Stimulated activated CD4-positive, alpha-beta T cell treated with anti-CD3 and anti-CD28 coated beads, Interleukin-1b, Interleukin-23, amount 100 ng/mL, for 1 hour (primary cell): Measurements from ENCODE around the gene DLL3.

Experiments
- DNase-seq, 2 donors: peaks; one replicate each; pipeline ENCODE4 v3.0.0-alpha.2; 2020; ENCODE audit warnings: low read depth in 2 of 2

The DLL3 gene

DNA sequence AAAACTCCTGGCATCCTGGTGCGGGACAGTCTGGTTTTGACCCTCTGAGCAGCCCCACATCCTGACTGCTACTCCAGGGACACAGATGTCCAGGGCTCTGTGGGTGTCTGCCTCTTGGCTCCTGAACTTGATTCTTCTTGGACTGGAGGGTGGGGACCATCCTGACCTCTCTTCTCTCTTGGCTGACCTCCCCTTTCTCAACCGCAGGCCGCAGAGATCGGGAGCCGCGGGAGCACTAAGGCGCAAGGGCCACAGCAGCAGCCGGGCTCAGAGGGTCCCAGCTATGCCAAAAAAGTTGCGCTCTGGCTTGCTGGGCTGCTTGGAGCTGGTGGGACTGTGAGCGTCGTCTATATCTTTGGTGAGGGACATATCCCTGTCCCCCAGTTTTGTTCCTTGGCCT lies 17.1 kb upstream of the DLL3 start:
- no peak for DNase-seq

DNA sequence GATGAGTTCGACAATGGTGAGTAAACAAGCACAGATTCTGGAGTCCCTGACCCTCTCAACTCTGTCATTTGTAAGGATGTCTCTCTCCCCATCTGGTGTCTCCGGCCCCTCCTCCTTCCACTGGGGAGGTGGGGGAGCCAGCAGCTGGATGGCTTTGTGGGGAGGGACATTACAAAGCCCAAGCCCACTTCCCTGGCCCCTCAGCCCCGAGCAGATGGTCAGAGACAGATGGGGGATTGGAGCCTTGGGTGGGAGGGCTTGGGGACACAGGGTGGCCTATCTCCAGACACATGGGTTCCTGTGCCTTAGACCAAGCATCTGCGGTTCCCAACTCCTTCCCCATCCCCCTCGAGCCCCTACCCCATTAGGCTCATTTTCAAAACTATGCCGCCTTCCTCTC lies 15.6 kb upstream of the DLL3 start:
- no peak for DNase-seq

DNA sequence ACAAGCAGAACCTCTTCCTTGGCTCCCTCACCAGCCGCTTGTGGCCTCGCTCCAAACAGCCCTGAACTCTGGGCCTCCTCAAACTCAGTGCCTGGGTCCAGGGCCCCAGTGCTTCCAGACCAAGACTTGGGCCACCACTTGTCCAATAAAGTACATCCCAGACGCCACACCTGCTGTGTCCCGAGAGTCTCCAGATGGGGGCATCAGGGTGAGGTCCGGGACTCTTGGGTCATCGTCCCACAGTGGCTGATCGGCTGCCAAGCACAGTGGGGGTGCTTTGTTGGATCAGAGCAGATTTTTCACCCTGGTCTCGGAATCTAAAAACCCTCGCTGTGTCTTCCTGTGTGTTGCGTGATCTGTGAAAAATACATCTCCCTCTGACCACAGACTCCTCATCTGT lies 9.0 kb upstream of the DLL3 start:
- no peak for DNase-seq

DNA sequence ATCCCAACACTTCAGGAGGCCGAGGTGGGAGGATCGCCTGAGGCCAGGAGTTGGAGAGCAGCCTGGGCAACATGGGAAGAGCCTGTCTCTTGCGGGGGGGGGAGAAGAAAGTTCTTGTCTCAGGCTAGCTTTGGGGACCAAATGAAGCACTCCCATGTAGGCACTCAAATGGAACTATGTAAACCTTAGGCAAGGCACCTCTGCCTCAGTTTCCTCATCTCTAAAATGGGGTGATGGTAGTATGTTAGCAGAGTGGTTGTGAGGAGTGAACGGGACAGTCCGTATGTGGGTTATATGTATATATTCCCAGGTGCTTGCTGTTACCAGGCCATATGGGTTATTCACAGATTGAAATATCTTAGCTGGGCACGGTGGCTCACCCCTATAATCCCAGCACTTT lies 6.5 kb upstream of the DLL3 start:
- no peak for DNase-seq

DNA sequence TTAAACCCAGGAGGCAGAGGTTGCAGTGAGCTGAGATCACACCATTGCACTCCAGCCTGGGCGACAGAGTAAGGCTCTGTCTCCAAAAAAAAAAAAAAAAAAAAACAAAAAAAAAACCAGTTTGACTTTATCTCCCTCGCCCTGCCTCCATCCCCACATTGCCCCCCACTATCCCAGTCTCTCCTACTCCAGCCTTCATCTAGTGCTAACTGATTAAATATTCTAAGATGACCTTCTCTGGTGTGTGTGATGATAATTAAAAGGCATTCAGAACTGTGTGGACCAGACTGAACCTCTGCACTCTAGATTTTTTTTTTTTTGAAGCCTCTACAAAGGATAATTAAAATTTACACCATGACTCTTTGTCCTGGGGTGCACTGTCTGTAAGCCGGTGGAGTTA lies 6.0 kb upstream of the DLL3 start:
- no peak for DNase-seq

DNA sequence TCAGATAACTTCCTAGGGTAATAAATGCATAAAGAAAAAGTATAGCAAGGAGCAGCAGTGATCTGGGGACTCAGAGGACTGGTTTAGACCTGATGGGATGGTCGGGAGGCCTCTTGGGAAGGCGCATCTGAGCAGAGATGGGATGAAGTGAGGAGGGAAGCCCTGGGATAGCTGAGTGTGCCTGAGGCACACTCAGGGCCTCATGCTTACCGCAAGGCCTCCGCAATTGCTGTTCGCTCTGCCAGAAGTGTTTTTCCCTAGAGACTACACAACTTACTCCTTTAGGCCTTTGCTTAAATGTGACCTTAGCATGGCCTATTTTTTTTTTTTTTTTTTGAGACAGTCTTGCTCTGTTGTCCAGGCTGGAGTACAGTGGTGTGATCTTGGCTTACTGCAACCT lies 4.1 kb upstream of the DLL3 start:
- DNase-seq, result no peak

DNA sequence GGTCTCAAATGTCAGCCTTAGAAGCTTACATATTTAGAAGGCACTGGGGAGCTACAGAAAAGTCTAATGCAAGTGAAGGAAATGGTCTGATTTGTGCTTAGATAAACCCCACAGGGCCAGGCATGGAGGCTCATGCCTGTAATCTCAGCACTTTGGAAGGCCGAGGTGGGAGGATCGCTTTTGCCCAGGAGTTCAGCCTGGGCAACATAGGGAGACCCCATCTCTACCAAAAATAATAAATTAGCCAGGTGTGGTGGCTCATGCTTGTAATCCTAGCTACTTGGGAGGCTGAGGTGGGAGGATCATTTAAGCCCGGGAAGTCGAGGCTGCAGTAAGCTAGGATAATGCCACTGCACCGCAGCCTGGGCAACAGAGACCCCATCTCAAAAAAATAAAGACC lies 2.7 kb upstream of the DLL3 start:
- no peak for DNase-seq

DNA sequence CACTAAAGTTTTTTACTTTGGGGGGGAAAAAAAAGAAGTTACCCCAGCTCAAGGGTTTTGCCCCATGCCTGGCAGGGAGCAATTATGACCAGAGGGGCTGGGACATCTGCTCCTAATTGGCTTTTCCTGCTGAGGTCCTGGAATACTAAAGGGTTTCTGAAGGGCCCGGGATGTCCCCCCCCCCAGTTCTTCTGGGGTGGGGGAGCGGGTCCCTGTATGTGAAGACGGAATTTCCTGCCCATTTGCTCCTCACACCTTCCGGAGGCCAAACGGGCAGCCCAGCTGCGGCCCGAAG lies 1.1 kb upstream of the DLL3 start:
- DNase-seq, result no peak

DNA sequence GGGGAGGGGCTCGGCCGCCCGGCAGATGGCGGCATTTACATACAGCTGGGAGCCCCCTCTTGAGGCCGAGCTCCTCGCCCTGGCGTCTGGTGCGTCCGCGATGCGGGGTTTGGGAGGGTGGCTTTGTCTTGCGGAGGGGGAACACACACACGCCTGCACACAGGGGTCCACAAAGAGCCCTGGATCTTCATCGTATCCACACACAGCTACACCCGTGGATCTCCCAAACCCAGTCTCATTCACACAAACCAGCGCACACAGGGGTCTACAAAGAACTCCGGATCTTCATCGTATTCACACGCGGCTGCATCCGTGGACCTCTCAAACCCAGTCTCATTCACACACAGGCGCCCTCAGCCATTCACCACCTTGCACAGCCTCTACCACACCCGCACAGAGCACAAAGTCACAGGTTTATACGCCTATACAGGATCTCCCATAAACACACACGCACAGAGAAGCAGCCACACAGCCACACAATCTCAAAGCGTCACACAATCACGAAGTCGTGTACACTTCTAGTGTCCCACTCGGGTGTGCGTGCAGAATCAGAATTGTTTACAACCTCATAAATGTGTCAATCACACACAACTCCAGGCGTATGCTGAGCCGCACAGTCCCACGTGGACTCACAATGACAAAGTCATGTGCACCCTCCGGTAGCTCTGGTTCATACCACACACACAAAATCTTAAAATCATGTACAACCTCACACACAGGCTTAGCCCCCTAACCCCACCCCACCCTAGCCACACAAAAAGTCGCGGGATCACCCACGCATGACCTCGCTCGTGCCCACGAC lies 550 bp upstream of the DLL3 start:
- DNase-seq, result no peak

DNA sequence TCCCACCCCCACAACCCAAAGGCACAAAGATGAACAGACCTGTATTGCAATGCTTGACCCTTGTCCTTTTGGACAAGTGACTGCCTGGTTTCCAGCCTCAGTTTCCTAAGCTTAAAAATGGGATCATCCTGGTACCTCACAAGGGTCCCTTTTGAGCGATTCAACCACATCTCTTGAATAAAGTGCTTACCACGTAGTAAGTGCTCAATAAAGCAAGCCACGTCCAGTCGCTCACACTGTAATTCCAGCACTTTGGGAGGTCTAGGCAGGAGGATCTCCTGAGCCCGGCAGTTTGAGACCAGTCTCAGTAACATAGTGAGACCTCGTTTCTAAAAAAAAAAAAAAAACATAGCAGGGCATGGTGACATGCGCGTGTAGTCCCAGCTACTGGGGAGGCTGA lies 1.2 kb downstream of the DLL3 start:
- DNase-seq, result no peak

DNA sequence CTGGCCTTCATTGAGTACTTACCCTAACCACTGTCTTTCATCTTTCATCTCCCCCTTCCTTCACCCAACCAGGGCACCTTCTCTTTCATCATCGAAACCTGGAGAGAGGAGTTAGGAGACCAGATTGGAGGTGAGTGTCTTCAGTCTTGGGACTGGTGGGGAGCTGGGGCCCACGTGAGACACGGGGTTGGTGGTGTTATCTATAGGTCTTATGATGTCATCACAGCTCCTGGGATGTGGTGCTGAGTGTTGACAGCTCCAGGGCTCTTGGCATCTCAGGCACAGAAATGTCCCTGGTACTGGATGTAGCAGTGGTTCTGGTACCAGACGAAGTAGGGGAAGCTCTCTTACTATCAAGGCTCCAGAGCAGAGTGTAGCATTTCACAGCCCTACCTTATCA lies 1.8 kb downstream of the DLL3 start:
- DNase-seq, result no peak

DNA sequence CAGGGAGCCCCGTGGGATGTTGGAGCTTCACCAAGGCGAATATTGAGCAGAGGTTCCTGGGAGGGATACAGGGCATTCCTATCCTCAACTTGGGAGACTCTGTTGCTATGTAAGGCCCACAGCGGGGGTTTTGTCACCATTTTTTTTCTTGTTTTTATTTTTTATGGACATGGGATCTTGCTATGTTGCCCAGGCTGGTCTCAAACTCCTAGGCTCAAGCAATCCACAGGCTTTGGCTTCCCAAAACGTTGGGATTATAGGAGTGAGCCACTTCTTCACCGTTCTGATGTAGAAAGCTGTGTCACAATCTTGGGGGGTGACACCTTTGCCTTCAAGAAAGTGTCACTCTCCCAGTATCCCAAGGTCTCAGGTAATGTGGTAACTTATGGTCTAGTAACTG lies 2.6 kb downstream of the DLL3 start:
- no peak for DNase-seq

DNA sequence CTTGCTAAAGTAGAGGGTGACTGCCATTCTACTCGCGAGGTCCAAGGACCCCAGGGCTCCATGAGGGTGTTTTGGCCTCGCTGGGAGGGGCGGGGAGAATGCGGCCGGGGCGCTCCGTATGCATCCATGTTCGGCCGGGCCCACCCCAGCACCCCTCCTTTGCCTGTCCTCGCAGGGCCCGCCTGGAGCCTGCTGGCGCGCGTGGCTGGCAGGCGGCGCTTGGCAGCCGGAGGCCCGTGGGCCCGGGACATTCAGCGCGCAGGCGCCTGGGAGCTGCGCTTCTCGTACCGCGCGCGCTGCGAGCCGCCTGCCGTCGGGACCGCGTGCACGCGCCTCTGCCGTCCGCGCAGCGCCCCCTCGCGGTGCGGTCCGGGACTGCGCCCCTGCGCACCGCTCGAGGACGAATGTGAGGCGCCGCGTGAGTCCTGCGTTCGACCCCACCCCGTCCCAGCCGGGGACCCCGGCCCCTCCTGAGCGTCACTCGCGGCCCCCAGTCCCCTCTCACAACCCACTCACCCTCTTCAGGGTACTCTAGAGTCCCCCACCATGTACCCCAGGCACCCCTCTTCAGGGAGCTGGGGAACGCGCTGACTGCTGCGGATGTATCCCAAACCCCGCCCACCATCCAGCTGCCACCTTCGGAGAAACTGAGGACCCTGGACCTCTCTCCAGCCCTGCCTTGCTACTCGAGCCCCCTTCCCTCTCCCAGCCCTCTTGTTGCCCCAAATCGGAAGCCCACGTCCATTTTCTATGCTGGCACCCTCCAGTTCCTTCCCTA lies 4.1 kb downstream of the DLL3 start:
- peak; percentile 47 to 64 for DNase-seq

DNA sequence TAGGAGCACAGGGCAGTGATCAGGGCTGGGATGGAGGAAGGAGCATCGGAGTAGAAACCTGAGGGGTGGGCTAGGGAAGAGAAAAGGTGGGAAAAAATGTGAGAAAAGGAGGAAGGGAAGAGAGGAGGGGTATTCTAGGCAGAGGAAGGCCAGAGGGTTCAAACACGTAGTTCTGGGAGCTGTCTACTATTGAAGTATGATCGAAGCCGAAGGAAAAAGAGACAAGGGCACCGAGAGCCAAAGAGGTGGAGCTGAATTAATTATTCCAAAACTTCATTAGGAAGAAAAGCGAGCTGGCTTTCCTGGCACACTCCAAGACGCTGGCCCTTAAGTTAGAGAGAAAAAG lies 7.8 kb downstream of the DLL3 start:
- DNase-seq, result no peak

DNA sequence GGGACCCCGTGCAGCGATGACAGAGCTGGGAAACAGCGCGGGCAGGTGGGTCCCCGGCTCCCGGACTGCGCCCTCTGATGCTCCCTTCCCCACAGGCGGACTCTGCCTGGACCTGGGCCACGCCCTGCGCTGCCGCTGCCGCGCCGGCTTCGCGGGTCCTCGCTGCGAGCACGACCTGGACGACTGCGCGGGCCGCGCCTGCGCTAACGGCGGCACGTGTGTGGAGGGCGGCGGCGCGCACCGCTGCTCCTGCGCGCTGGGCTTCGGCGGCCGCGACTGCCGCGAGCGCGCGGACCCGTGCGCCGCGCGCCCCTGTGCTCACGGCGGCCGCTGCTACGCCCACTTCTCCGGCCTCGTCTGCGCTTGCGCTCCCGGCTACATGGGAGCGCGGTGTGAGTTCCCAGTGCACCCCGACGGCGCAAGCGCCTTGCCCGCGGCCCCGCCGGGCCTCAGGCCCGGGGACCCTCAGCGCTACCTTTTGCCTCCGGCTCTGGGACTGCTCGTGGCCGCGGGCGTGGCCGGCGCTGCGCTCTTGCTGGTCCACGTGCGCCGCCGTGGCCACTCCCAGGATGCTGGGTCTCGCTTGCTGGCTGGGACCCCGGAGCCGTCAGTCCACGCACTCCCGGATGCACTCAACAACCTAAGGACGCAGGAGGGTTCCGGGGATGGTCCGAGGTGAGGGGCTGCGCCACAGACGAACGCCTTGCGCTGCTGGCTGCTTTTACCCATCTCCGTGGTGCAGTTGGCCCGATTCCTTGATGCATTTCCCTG lies 8.4 kb downstream of the DLL3 start:
- peak in 1 of 2 donors; percentile 27 for DNase-seq

DNA sequence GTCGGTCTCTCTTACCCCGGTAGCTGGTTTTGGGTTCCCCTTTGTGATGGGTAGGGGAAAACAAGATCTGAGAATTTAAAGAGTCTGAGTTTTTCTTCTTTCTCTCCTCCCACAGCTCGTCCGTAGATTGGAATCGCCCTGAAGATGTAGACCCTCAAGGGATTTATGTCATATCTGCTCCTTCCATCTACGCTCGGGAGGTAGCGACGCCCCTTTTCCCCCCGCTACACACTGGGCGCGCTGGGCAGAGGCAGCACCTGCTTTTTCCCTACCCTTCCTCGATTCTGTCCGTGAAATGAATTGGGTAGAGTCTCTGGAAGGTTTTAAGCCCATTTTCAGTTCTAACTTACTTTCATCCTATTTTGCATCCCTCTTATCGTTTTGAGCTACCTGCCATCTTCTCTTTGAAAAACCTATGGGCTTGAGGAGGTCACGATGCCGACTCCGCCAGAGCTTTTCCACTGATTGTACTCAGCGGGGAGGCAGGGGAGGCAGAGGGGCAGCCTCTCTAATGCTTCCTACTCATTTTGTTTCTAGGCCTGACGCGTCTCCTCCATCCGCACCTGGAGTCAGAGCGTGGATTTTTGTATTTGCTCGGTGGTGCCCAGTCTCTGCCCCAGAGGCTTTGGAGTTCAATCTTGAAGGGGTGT lies 9.1 kb downstream of the DLL3 start:
- no peak for DNase-seq

DNA sequence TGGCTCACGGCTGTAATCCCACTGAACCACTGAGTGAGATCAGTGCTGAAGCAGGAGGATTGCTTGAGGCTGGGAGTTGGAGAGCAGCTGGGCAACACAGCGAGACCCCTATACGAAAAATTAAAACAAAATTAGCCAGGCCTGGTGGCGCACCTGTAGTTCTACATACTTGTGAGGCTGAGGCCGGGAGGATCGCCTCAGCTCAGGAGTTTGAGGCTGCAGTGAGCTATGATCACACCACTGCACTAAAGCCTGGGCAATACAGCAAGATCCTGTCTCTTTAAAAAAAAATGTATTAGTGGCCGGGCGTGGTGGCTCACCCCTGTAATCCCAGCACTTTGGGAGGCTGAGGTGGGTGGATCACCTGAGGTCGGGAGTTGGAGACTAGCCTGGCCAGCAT lies 9.9 kb downstream of the DLL3 start:
- DNase-seq, result no peak

DNA sequence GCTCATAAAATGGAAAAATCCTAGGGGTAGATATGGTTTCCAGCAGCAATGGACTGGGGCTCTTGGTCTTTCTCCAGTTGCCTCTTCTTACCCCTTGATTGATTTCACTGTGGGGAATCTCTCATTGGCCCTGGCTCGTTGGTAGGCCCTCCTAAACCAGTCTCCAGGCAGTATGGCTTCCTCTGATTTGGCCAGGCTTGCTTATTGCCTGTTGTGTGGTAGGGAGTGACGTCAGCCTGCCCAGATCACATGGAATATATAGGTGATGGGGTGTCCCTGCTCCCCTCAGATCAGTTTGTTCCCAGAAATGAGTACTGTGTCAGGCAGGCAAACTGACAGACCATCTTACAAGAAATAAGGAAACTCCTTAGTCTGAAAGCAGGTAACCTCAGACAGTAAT lies 10.5 kb downstream of the DLL3 start:
- DNase-seq, result no peak

DNA sequence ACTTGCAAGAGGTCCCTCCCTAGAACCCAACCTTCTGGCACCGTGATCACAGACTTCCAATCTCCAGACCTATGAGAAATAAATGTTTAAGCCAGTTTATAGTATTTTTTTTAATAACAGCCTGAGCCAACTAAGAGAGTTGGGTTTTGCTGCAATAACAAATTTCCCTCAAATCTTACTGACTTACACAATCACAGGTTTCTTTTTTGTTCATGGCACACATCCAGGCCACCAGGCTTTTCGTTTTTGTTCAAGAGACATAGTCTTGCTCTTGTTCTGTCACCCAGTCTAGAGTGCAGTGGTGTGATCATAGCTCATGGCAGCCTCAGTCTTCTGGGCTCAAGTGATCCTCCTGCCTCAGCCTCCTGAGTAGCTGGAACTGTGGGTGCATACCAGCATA lies 14.2 kb downstream of the DLL3 start:
- DNase-seq, result no peak

DNA sequence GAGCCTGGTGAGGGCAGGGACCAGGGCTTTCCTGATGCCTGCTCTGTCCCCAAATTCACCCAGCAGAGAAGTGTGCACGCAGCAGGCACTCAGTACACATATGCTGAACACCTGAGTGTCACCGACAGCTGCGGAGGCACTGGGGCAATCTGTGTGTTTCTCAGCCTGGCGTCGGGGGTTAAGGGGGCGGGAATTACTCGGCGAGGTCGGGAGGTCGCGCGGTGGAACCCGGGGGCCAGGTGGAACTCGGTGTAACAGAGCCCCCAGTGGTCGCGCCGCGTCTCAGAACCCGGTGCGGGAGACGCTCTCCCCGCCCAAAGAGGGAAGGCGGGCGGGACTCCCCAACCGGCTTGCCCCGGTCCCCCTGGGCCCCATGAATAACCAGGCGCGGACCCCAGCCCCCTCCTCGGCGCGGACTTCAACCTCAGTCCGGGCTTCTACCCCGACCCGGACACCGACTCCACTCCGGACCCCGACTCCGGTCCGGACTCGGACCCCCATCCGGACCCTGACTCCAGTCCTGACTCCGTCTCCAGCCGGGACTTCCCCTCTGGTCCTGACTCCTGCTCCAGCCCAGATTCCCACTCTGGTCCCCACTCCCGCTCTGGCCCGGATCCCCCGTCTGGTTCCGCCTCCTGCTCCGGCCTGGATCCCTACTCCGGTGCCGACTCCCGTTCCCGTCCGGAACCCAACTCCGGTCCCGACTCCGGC lies 16.2 kb downstream of the DLL3 start, which contains the start of gene SELENOV:
Gene SELENOV (plus strand): TSS at position 300 of the 711 bp plus-strand sequence. CDS start 74 bp downstream, at position 374.
- no peak for DNase-seq

DNA sequence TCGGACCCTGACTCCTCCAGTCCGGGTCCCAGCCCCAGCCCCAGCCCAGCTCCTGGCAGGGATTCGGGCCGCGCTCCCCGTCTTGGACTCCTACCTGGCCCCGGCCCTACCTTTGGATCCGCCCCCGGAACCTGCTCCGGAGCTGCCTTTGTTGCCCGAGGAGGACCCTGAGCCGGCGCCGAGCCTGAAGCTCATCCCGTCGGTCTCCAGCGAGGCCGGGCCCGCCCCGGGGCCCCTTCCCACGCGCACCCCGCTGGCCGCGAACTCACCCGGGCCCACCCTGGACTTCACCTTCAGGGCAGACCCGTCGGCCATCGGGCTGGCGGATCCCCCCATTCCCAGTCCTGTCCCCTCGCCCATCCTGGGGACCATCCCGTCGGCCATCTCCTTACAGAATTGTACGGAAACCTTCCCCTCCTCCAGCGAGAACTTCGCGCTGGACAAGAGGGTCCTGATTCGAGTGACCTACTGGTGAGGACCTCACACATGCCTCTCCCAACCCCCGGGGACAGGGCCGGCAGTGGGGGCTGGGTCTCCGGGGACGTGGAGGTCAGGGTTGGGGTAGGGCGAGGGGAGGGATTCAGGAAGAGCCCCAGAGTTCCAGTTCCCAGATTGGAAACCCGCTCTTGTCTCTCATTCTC lies 16.9 kb downstream of the DLL3 start:
- DNase-seq, result no peak
